ENCODE measurements around the gene AGXT2.

Gene AGXT2

DNA sequence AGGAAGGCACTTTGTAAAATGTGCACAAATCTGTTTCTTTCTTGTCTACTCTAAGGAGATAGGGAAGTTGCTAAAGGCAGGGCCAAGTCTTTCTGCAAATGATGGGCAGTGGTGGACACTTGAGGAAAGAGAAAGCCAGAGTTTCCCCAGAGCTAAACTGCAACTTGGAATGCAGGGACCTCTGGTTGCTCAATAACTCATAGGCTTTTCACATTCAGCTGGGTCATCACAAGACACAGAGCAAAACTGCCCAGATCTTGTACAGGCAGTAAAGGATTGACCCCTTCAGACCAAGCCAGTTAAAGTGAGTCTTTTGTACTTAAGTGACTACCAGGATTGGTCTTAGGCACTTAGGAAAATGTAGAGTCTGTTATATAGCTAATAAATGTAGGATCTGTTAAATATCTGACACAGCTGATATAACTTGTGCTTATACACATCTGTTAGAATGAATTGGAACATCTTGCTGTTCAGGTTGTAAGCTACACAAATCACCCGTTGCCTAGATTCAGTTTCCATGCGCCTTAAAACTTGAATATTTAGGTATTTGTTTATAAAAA is 13.5 kb upstream of the AGXT2 start:
- Histone ChIP-seq H3K27me3 (ENCODE audit: control insufficient read depth, low read length) (no peaks in the 10 kb centered on the region), H3K79me2 (ENCODE audit: control insufficient read depth, low read length) (no peaks in the 10 kb centered on the region), H4K20me1 (ENCODE audit: control insufficient read depth, insufficient read depth, low read depth, low read length) (no peaks in the 10 kb centered on the region), H3K4me2 (ENCODE audit: low read length) (no peak overlapping the region), H3K27ac (ENCODE audit: low read depth, low read length) (no peak overlapping the region), H3K9me2 (replicated peaks; ENCODE audit: control insufficient read depth, low read length) (no peaks in the 10 kb centered on the region), H3K4me3 (ENCODE audit: low read length) (no peak overlapping the region), H3K4me1 (ENCODE audit: control insufficient read depth, low read length) (no peaks in the 10 kb centered on the region), H3F3A (ENCODE audit: control insufficient read depth, insufficient read depth) (no peaks in the 10 kb centered on the region), H3K36me3 (ENCODE audit: control insufficient read depth, low read length) (no peaks in the 10 kb centered on the region), H3K9me3 (ENCODE audit: control insufficient read depth, insufficient read depth, low read length) (no peaks in the 10 kb centered on the region)
- no peak for TF ChIP-seq EZH2phosphoT487 (IDR thresholded peaks at IDR 0.05; ENCODE audit: borderline replicate concordance, low read length)
- TF ChIP-seq, protein P1, sequence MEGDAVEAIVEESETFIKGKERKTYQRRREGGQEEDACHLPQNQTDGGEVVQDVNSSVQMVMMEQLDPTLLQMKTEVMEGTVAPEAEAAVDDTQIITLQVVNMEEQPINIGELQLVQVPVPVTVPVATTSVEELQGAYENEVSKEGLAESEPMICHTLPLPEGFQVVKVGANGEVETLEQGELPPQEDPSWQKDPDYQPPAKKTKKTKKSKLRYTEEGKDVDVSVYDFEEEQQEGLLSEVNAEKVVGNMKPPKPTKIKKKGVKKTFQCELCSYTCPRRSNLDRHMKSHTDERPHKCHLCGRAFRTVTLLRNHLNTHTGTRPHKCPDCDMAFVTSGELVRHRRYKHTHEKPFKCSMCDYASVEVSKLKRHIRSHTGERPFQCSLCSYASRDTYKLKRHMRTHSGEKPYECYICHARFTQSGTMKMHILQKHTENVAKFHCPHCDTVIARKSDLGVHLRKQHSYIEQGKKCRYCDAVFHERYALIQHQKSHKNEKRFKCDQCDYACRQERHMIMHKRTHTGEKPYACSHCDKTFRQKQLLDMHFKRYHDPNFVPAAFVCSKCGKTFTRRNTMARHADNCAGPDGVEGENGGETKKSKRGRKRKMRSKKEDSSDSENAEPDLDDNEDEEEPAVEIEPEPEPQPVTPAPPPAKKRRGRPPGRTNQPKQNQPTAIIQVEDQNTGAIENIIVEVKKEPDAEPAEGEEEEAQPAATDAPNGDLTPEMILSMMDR (IDR thresholded peaks at IDR 0.05; ENCODE audit: low read depth, low read length, poor library complexity, severe bottlenecking): no peak

DNA sequence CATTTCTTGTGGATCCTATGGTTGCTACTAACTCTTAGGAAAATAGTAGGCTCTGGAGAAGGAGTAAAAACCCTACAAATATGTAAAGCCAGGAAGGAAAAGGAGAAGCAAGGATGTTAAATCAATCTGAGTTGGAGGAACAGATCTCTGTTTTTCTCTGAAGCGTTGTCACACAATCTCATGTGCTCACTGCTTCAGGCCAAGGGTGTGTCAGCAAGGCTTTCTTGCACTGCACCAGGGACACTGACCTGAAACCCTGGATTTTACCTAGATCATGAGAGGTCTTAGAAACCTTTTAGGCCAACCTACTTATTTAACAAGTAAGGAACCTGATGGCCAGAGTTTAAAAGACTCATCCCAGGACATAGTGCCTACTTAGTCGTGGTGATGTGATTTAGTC is 12.5 kb upstream of the AGXT2 start:
- H4K20me1 ChIP-seq (ENCODE audit: control insufficient read depth, insufficient read depth, low read depth, low read length): no peaks in the 10 kb centered on the region
- no peak overlapping the region for H3K4me2 ChIP-seq (ENCODE audit: low read length)
- H3K4me1 ChIP-seq (ENCODE audit: control insufficient read depth, low read length): no peaks in the 10 kb centered on the region
- no peaks in the 10 kb centered on the region for H3K9me2 ChIP-seq (replicated peaks; ENCODE audit: control insufficient read depth, low read length)
- no peak overlapping the region for H3K4me3 ChIP-seq (ENCODE audit: low read length)
- no peaks in the 10 kb centered on the region for H3K9me3 ChIP-seq (ENCODE audit: control insufficient read depth, insufficient read depth, low read length)
- no peak overlapping the region for H3K27ac ChIP-seq (ENCODE audit: low read depth, low read length)
- no peaks in the 10 kb centered on the region for H3K79me2 ChIP-seq (ENCODE audit: control insufficient read depth, low read length)
- no peaks in the 10 kb centered on the region for H3F3A ChIP-seq (ENCODE audit: control insufficient read depth, insufficient read depth)
- no peaks in the 10 kb centered on the region for H3K36me3 ChIP-seq (ENCODE audit: control insufficient read depth, low read length)
- no peak for TF ChIP-seq EZH2phosphoT487 (IDR thresholded peaks at IDR 0.05; ENCODE audit: borderline replicate concordance, low read length)
- TF ChIP-seq, protein P1 (IDR thresholded peaks at IDR 0.05; ENCODE audit: low read depth, low read length, poor library complexity, severe bottlenecking): no peak
- no peaks in the 10 kb centered on the region for H3K27me3 ChIP-seq (ENCODE audit: control insufficient read depth, low read length)

DNA sequence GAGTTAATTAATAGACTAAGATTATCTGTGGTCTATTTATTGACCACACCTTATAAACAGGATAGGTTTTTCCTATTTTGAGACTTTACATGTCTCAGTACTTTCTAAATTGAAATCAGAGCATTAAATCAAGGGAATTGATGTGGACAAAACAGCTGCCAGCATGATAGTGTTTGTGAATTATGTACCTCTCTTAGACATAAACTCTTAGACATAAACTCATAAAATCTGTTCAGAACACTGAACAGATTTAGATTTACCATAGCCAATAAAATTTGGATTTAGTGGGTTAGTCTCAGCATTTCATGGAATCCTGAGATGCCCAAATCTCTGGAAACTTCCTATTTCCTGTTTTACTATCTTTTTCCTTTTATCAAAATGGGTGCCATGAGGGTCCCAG is 11.5 kb upstream of the AGXT2 start:
- Histone ChIP-seq H4K20me1 (ENCODE audit: control insufficient read depth, insufficient read depth, low read depth, low read length) (no peaks in the 10 kb centered on the region), H3K4me1 (ENCODE audit: control insufficient read depth, low read length) (no peaks in the 10 kb centered on the region), H3K4me3 (ENCODE audit: low read length) (no peak overlapping the region), H3F3A (ENCODE audit: control insufficient read depth, insufficient read depth) (no peaks in the 10 kb centered on the region), H3K36me3 (ENCODE audit: control insufficient read depth, low read length) (no peaks in the 10 kb centered on the region), H3K9me3 (ENCODE audit: control insufficient read depth, insufficient read depth, low read length) (no peaks in the 10 kb centered on the region), H3K27me3 (ENCODE audit: control insufficient read depth, low read length) (no peaks in the 10 kb centered on the region), H3K79me2 (ENCODE audit: control insufficient read depth, low read length) (no peaks in the 10 kb centered on the region), H3K4me2 (ENCODE audit: low read length) (no peak overlapping the region), H3K9me2 (replicated peaks; ENCODE audit: control insufficient read depth, low read length) (no peaks in the 10 kb centered on the region), H3K27ac (ENCODE audit: low read depth, low read length) (no peak overlapping the region)
- no peak for TF ChIP-seq EZH2phosphoT487 (IDR thresholded peaks at IDR 0.05; ENCODE audit: borderline replicate concordance, low read length)
- TF ChIP-seq, protein P1 (IDR thresholded peaks at IDR 0.05; ENCODE audit: low read depth, low read length, poor library complexity, severe bottlenecking): no peak
